Vagina (tissue), 2 donors: ENCODE data around the gene COX5A. TPM values are rescaled to one million over a fixed set of nuclear protein-coding genes. Genes with fewer than 3 reads are reported as not detected.

Experiments
- DNase-seq, 2 donors: peaks; one replicate each; pipeline ENCODE4 v3.0.0-alpha.2; 2017; ENCODE audit errors: extremely low spot score in 2 of 2
- H3K27ac ChIP-seq: fragments of 200-600 bp; sonication (generic); one replicate; pipeline ENCODE4 v1.5.1; 2019
- H3K27me3 ChIP-seq: fragments of 200-600 bp; sonication (generic); one replicate; pipeline ENCODE4 v1.5.1; 2019
- H3K36me3 ChIP-seq, 2 donors: fragments of 200-600 bp; sonication (generic); one replicate each; pipeline ENCODE4 v1.5.1; 2017 to 2019
- H3K4me1 ChIP-seq: fragments of 200-600 bp; sonication (generic); one replicate; pipeline ENCODE4 v1.5.1; 2019
- H3K4me3 ChIP-seq, 2 donors: fragments of 200-600 bp; sonication (generic); 1 replicate in 1 of 2; 2 replicates in 1 of 2; pipeline ENCODE4 v1.5.1; 2016 to 2019
- H3K9me3 ChIP-seq: fragments of 200-600 bp; sonication (generic); one replicate; pipeline ENCODE4 v1.5.1; 2019
- CTCF ChIP-seq, 3 experiments: fragments of 450-650 bp in 2 of 3; fragments of 200-600 bp in 1 of 3; sonication (generic) in 1 of 3; IDR thresholded peaks; one replicate each; pipeline ENCODE4 v1.5.1; 2017 to 2019; ENCODE audit warnings: antibody characterized with exemption in 3 of 3, mild to moderate bottlenecking in 2 of 3, moderate library complexity in 2 of 3
- POLR2A ChIP-seq, 2 donors: fragments of 450-650 bp; IDR thresholded peaks; one replicate each; pipeline ENCODE4 v1.6.1; 2017; ENCODE audit warnings: antibody characterized with exemption in 2 of 2, mild to moderate bottlenecking in 2 of 2, moderate library complexity in 2 of 2
- POLR2AphosphoS5 ChIP-seq, 2 donors: sonication (generic); formaldehyde crosslinking; IDR thresholded peaks; one replicate each; pipeline ENCODE4 v1.9.0; 2017; ENCODE audit warnings: antibody characterized with exemption in 2 of 2, mild to moderate bottlenecking in 2 of 2, low read depth in 1 of 2; ENCODE audit not compliant: insufficient read depth in 1 of 2
- intact Hi-C: fragments of 100-400 bp; cut with DNase I; formaldehyde crosslinking; loops from one replicate; pipeline ENCODE4 v1.15.1; 2023
- total RNA-seq: library from RNA; depleted of rRNA; stranded (reverse); fragments of >200 nt; gene quantifications from one replicate; pipeline ENCODE4 v1.2.3, GENCODE V29; 2016

Gene COX5A
- total RNA-seq, 1 donor from 2014 or later: 123 TPM

GRCh38 chr15:74958908-74959585 lies 21.2 kb upstream of the COX5A start:
- no peak for DNase-seq
- H3K36me3 ChIP-seq: no peaks in the 10 kb centered on the region
- no peaks in the 10 kb centered on the region for H3K27me3 ChIP-seq
- H3K9me3 ChIP-seq: no peaks in the 10 kb centered on the region
- intact Hi-C loops: loop anchor here (5.0 kb wide), 2 partner anchors 177 to 248 kb away; partner anchors contain the start of gene CSK
- peak overlapping the region; percentile 57 to 68 for H3K4me3 ChIP-seq
- peaks cover 46% of the 10 kb centered on the region for H3K4me1 ChIP-seq
- TF ChIP-seq POLR2AphosphoS5 (IDR thresholded peaks at IDR 0.05; ENCODE audit: insufficient read depth in 1 of 2, low read depth in 1 of 2): no peak
- TF ChIP-seq POLR2A (IDR thresholded peaks at IDR 0.05): no peak
- no peak for TF ChIP-seq CTCF (IDR thresholded peaks at IDR 0.05)
- H3K27ac ChIP-seq: peak overlapping the region; percentile 81

GRCh38 chr15:74958320-74958907 lies 20.5 kb upstream of the COX5A start:
- H3K27ac ChIP-seq: peak overlapping the region; percentile 81
- H3K4me1 ChIP-seq: peaks cover 47% of the 10 kb centered on the region
- no peaks in the 10 kb centered on the region for H3K9me3 ChIP-seq
- no peaks in the 10 kb centered on the region for H3K27me3 ChIP-seq
- peak overlapping the region; percentile 57 to 68 for H3K4me3 ChIP-seq
- TF ChIP-seq POLR2A (IDR thresholded peaks at IDR 0.05): no peak
- peak in 1 of 3 experiments; percentile 33 for TF ChIP-seq CTCF (IDR thresholded peaks at IDR 0.05)
- peak in 1 of 2 donors; percentile 58 for TF ChIP-seq POLR2AphosphoS5 (IDR thresholded peaks at IDR 0.05; ENCODE audit: insufficient read depth in 1 of 2, low read depth in 1 of 2)
- intact Hi-C loops: loop anchor here (5.0 kb wide), 2 partner anchors 176 to 249 kb away; partner anchors contain the start of gene CSK
- DNase-seq: no peak
- H3K36me3 ChIP-seq: no peaks in the 10 kb centered on the region

- no peak for DNase-seq
- Histone ChIP-seq H3K36me3 (no peaks in the 10 kb centered on the region), H3K4me1 (peaks cover 47% of the 10 kb centered on the region), H3K4me3 (peak overlapping the region; percentile 57 to 68), H3K27ac (peak overlapping the region; percentile 81), H3K9me3 (no peaks in the 10 kb centered on the region), H3K27me3 (no peaks in the 10 kb centered on the region)
- intact Hi-C loops: loop anchor here (5.0 kb wide), 2 partner anchors 175 to 250 kb away; partner anchors contain the start of gene CSK
- no peak for TF ChIP-seq POLR2AphosphoS5 (IDR thresholded peaks at IDR 0.05; ENCODE audit: insufficient read depth in 1 of 2, low read depth in 1 of 2)
- TF ChIP-seq CTCF (IDR thresholded peaks at IDR 0.05): no peak
- TF ChIP-seq POLR2A (IDR thresholded peaks at IDR 0.05): no peak
Observed at GRCh38 chr15:74957476-74958035, 19.7 kb upstream of the COX5A start.

- TF ChIP-seq CTCF (IDR thresholded peaks at IDR 0.05): no peak
- peak in 1 of 2 donors; percentile 85 for TF ChIP-seq POLR2AphosphoS5 (IDR thresholded peaks at IDR 0.05; ENCODE audit: insufficient read depth in 1 of 2, low read depth in 1 of 2)
- TF ChIP-seq POLR2A (IDR thresholded peaks at IDR 0.05): peak in 1 of 2 donors; percentile 67
- H3K36me3 ChIP-seq: no peaks in the 10 kb centered on the region
- intact Hi-C loops: loop anchor here (5.0 kb wide), 2 partner anchors 175 to 250 kb away; partner anchors contain the start of gene CSK
- no peak for DNase-seq
- H3K4me3 ChIP-seq: peak within 1 kb of the TSS; percentile 57 to 68
- H3K27ac ChIP-seq: peak within 1 kb of the TSS; percentile 81
- H3K9me3 ChIP-seq: no peaks in the 10 kb centered on the region
- H3K27me3 ChIP-seq: no peaks in the 10 kb centered on the region
- peaks cover 47% of the 10 kb centered on the region for H3K4me1 ChIP-seq
Observed at GRCh38 chr15:74956648-74957475, 19.0 kb upstream of the COX5A start, which contains the start of gene RPP25. TSS of gene RPP25 (minus strand) at chr15:74956772. CDS start at chr15:74956583, 189 bp downstream.
